ENCODE measurements around the gene AGAP5. TPM values are rescaled to one million over a fixed set of nuclear protein-coding genes. Genes with fewer than 3 reads are reported as not detected.

The AGAP5 gene
- total and polyA plus RNA-seq, 2 of the 13 experiments (the other 11 are each of a cell fraction or from before 2014, with no cell fraction given), result 5.3 to 7.9 TPM

DNA sequence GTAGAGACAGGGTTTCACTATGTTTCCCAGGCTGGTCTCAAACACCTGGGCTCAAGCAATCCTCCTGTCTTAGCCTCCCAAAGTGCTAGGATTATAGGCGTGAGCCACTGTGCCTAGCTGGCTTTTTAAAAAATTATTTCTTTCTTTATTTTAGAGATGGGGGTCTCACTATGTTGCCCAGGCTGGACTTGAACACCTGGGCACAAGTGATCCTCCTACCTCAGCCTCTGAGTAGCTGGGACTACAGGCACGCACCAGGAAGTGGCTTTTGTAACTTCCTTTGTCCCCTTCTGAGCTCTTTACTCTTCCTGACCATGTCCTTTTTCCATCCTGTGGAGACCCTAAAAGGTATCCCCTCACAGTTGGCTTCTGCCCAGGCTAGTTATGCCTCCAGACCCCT lies 54.5 kb downstream of the AGAP5 start:
- no peak overlapping the region for H3K27ac ChIP-seq (ENCODE audit: extremely low read length, insufficient read depth, low read length)
- peaks cover 1 to 19% of the 10 kb centered on the region in 2 experiments; a peak in 4 of 5 replicates for H3K27me3 ChIP-seq (ENCODE audit: control insufficient read depth in 1 of 2, insufficient read depth in 2 of 2, low read length in 2 of 2)
- no peaks in the 10 kb centered on the region for H3K36me3 ChIP-seq (replicated peaks in 1 of 2; ENCODE audit: control insufficient read depth in 1 of 2, insufficient read depth in 2 of 2, low read length in 2 of 2)
- POLR2A ChIA-PET, result interaction anchor here (0.9 kb wide), 1 partner anchor 18 kb away, joined by 3 read pairs; no protein-coding TSS in a partner anchor
- DNase-seq (ENCODE audit: low spot score) (no peak), ATAC-seq (no peak), FAIRE-seq (no peak)
- no peaks in the 10 kb centered on the region for H3K9me3 ChIP-seq (ENCODE audit: low read length)
- BruUV-seq (replicated peaks), result no TSS peak
- no peak overlapping the region for H3K9ac ChIP-seq (ENCODE audit: insufficient read depth, low read depth, low read length)
- no peak overlapping the region for H3K4me2 ChIP-seq (ENCODE audit: low read depth, low read length)
- H3K4me3 ChIP-seq (replicated peaks in 1 of 3; ENCODE audit: insufficient read depth in 1 of 3, low read depth in 2 of 3, low read length in 3 of 3), result no peak overlapping the region
- H3K4me1 ChIP-seq (ENCODE audit: insufficient read depth, low read length), result peaks cover 20% of the 10 kb centered on the region
- CTCF ChIA-PET (ENCODE audit: low intra/inter-chr PET ratio, low total read pairs), result interaction anchor here (3.9 kb wide), 1 partner anchor 114 kb away, joined by 85 read pairs; no protein-coding TSS in a partner anchor
- no peaks in the 10 kb centered on the region for H3K79me2 ChIP-seq (ENCODE audit: insufficient read depth, low read length)
- H2AFZ ChIP-seq (ENCODE audit: low read length), result no peak overlapping the region
- intact Hi-C loops (cut with micrococcal nuclease; ENCODE audit: unreplicated experiment), result loop anchor here (5.0 kb wide), 1 partner anchor 231 kb away; the partner anchor contains the start of gene ANXA7
- WGBS (ENCODE audit: low lambda C conversion rate), result 43% methylated on average over 2 of the region's 2 CpGs
- TF ChIP-seq ZNF44 (CRISPR knock-in tag; IDR thresholded peaks at IDR 0.05), result no peak
- TF ChIP-seq DMAP1 (CRISPR knock-in tag; IDR thresholded peaks at IDR 0.05), result no peak
- no peak for TF ChIP-seq LCORL (IDR thresholded peaks at IDR 0.05)
- TF ChIP-seq LCORL (CRISPR knock-in tag; IDR thresholded peaks at IDR 0.05), result no peak
- peak; percentile 62; the same call in 1 of the 2 replicates for TF ChIP-seq ZNF121 (CRISPR knock-in tag; IDR thresholded peaks at IDR 0.05)
- TF ChIP-seq FOXC1 (CRISPR knock-in tag; IDR thresholded peaks at IDR 0.05; ENCODE audit: borderline replicate concordance), result no peak
- TF ChIP-seq ZNF343 (CRISPR knock-in tag; IDR thresholded peaks at IDR 0.05), result no peak
- no peaks in the 10 kb centered on the region for H4K20me1 ChIP-seq (ENCODE audit: insufficient read depth, low read length)
- in situ Hi-C loops (cut with HindIII; ENCODE audit: extremely low pct_ligation_motif_present, low pct_unique_long_range_greater_than_20kb), result loop anchor here (5.0 to 25.0 kb wide), 2 partner anchors 116 to 381 kb away; partner anchors contain the start of gene MRPS16

GRCh38 chr10:73641328-73642060 lies 56.4 kb downstream of the AGAP5 start, which contains the start of gene MYOZ1:
Gene MYOZ1 (minus strand): TSS chr10:73641474. CDS start chr10:73640017, 1,457 bp downstream.
- BruUV-seq (replicated peaks), result no TSS peak
- Histone ChIP-seq H2AFZ (ENCODE audit: low read length) (peak within 1 kb of the TSS; percentile 72), H3K4me1 (ENCODE audit: insufficient read depth, low read length) (peaks cover 18% of the 10 kb centered on the region), H3K36me3 (replicated peaks in 1 of 2; ENCODE audit: control insufficient read depth in 1 of 2, insufficient read depth in 2 of 2, low read length in 2 of 2) (no peaks in the 10 kb centered on the region), H3K4me3 (replicated peaks in 1 of 3; ENCODE audit: insufficient read depth in 1 of 3, low read depth in 2 of 3, low read length in 3 of 3) (peak within 1 kb of the TSS in 1 of 3 experiments; percentile 33; a peak in 1 of 6 replicates), H4K20me1 (ENCODE audit: insufficient read depth, low read length) (no peaks in the 10 kb centered on the region), H3K79me2 (ENCODE audit: insufficient read depth, low read length) (no peaks in the 10 kb centered on the region), H3K9me3 (ENCODE audit: low read length) (no peaks in the 10 kb centered on the region), H3K27ac (ENCODE audit: extremely low read length, insufficient read depth, low read length) (no peak within 1 kb of the TSS), H3K4me2 (ENCODE audit: low read depth, low read length) (peak within 1 kb of the TSS; percentile 18; the same call in 1 of the 2 replicates), H3K9ac (ENCODE audit: insufficient read depth, low read depth, low read length) (no peak within 1 kb of the TSS), H3K27me3 (ENCODE audit: control insufficient read depth in 1 of 2, insufficient read depth in 2 of 2, low read length in 2 of 2) (peaks cover 0 to 19% of the 10 kb centered on the region in 2 experiments; a peak in 4 of 5 replicates)
- TF ChIP-seq PHF20 (CRISPR knock-in tag; IDR thresholded peaks at IDR 0.05) (no peak), ADNP (CRISPR knock-in tag; IDR thresholded peaks at IDR 0.05) (no peak), FOXP4 (CRISPR knock-in tag; IDR thresholded peaks at IDR 0.05) (no peak), MAZ (IDR thresholded peaks at IDR 0.05; ENCODE audit: borderline replicate concordance, low read depth, low read length) (no peak), MAZ (CRISPR knock-in tag; IDR thresholded peaks at IDR 0.05; ENCODE audit: low read depth) (no peak), MYNN (CRISPR knock-in tag; IDR thresholded peaks at IDR 0.05; ENCODE audit: low read depth) (no peak)
- TF ChIP-seq, protein P1, sequence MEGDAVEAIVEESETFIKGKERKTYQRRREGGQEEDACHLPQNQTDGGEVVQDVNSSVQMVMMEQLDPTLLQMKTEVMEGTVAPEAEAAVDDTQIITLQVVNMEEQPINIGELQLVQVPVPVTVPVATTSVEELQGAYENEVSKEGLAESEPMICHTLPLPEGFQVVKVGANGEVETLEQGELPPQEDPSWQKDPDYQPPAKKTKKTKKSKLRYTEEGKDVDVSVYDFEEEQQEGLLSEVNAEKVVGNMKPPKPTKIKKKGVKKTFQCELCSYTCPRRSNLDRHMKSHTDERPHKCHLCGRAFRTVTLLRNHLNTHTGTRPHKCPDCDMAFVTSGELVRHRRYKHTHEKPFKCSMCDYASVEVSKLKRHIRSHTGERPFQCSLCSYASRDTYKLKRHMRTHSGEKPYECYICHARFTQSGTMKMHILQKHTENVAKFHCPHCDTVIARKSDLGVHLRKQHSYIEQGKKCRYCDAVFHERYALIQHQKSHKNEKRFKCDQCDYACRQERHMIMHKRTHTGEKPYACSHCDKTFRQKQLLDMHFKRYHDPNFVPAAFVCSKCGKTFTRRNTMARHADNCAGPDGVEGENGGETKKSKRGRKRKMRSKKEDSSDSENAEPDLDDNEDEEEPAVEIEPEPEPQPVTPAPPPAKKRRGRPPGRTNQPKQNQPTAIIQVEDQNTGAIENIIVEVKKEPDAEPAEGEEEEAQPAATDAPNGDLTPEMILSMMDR (CRISPR knock-in tag; IDR thresholded peaks at IDR 0.05), result no peak
- POLR2A ChIA-PET, result interaction anchor here (1.4 kb wide), 1 partner anchor 112 kb away, joined by 6 read pairs; no protein-coding TSS in a partner anchor
- 37% methylated on average over 6 of the region's 9 CpGs for WGBS (ENCODE audit: low lambda C conversion rate)
- CTCF ChIA-PET (ENCODE audit: low intra/inter-chr PET ratio, low total read pairs), result interaction anchor here (2.1 kb wide), 1 partner anchor 112 kb away, joined by 5 read pairs; no protein-coding TSS in a partner anchor
- ATAC-seq (peak; percentile 22), FAIRE-seq (no peak), DNase-seq (ENCODE audit: low spot score) (no peak)
- intact Hi-C loops (cut with micrococcal nuclease; ENCODE audit: unreplicated experiment) (loop anchor here (5.0 kb wide), 1 partner anchor 229 kb away; the partner anchor contains the start of gene ANXA7), in situ Hi-C loops (cut with HindIII; ENCODE audit: extremely low pct_ligation_motif_present, low pct_unique_long_range_greater_than_20kb) (loop anchor here (5.0 to 25.0 kb wide), 2 partner anchors 114 to 379 kb away; partner anchors contain the start of gene MRPS16)

Data from HepG2 (cell line).